HCT116 (cell line): ENCODE measurements around the gene MPV17L2. TPM values are rescaled to one million over a fixed set of nuclear protein-coding genes. Genes with fewer than 3 reads are reported as not detected.

Experiments
- ATAC-seq: fragments of 200-7000 bp; cut with Tn5 transposase; 2 replicates; pipeline ENCODE4 v1.9.1; 2020; ENCODE audit warnings: mild to moderate bottlenecking, moderate library complexity
- BruUV-seq: library from RNA; stranded (reverse); fragments of 400-500 nt; replicated peaks from 2 replicates; lab custom pipeline; 2021; lab: Mats Ljungman, UMichigan
- CTCF ChIA-PET: fragments of 300-600 bp; sonication (Branson Sonifier 250); formaldehyde crosslinking; loops from one replicate; lab custom pipeline; 2021; ENCODE audit warnings: antibody characterized with exemption; lab: Charles Lee
- POLR2A ChIA-PET: fragments of 300-600, 350-600 bp; sonication (Branson Sonifier 250); formaldehyde crosslinking; loops from one replicate; lab custom pipeline; 2021; ENCODE audit warnings: antibody characterized with exemption; lab: Charles Lee
- RAD21 ChIA-PET, 2 experiments: fragments of 300-600 bp; sonication (Branson Sonifier 250); formaldehyde crosslinking; loops; one replicate each; lab custom pipeline; 2023; ENCODE audit warnings: low total read pairs in 2 of 2; ENCODE audit not compliant: uncharacterized antibody in 2 of 2, unreplicated experiment in 2 of 2, low non-redundant PET in 1 of 2; lab: Charles Lee
- DNase-seq: peaks from one replicate; pipeline ENCODE4 v3.0.0-alpha.2; 2010; ENCODE audit warnings: low read depth, low spot score
- H2AFZ ChIP-seq: fragments of 200-600 bp; shearing (Covaris generic), sonication (generic); 2 replicates; pipeline ENCODE4 v1.6.1; 2017; ENCODE audit warnings: low read depth, mixed run types, mixed read lengths, antibody characterized with exemption, low read length; ENCODE audit not compliant: poor library complexity, severe bottlenecking
- H3K27ac ChIP-seq: 2 replicates; pipeline ENCODE4 v1.5.1; 2012; ENCODE audit warnings: low read depth, low read length
- H3K27me3 ChIP-seq: fragments of 200-600 bp; sonication (generic); 2 replicates; pipeline ENCODE4 v1.6.1; 2016; ENCODE audit warnings: mixed run types, low read length, mixed read lengths; ENCODE audit not compliant: insufficient read depth
- H3K36me3 ChIP-seq, 2 experiments: fragments of 200-500 bp in 1 of 2; fragments of 200-600 bp in 1 of 2; sonication (Bioruptor generic) in 1 of 2; sonication (generic) in 1 of 2; 2 replicates each; pipeline versions ENCODE4 v1.5.1 to v1.6.1; 2014 to 2016; ENCODE audit warnings: low read length in 2 of 2, inconsistent platforms in 1 of 2, mixed read lengths in 1 of 2, mixed run types in 1 of 2; ENCODE audit not compliant: insufficient read depth in 2 of 2, control insufficient read depth in 1 of 2
- H3K4me1 ChIP-seq, 2 experiments: fragments of 200-600 bp in 1 of 2; sonication (generic) in 1 of 2; 2 replicates each; pipeline versions ENCODE4 v1.5.1 to v1.6.1; 2012 to 2017; ENCODE audit warnings: low read length in 2 of 2, inconsistent platforms in 1 of 2, mild to moderate bottlenecking in 1 of 2, mixed read lengths in 1 of 2, mixed run types in 1 of 2, moderate library complexity in 1 of 2; ENCODE audit not compliant: insufficient read depth in 2 of 2, control insufficient read depth in 1 of 2
- H3K4me2 ChIP-seq: fragments of 200-600 bp; sonication (generic); 2 replicates; pipeline ENCODE4 v1.6.1; 2017; ENCODE audit warnings: mixed run types, low read length, mixed read lengths
- H3K4me3 ChIP-seq, 2 experiments: fragments of 200-600 bp in 1 of 2; sonication (generic) in 1 of 2; replicated peaks in 1 of 2; 2 replicates each; pipeline ENCODE4 v1.5.1; 2011 to 2016; ENCODE audit warnings: low read length in 2 of 2, control low read depth in 1 of 2, low read depth in 1 of 2, mild to moderate bottlenecking in 1 of 2, mixed read lengths in 1 of 2, mixed run types in 1 of 2
- H3K79me2 ChIP-seq: fragments of 200-600 bp; sonication (generic); 2 replicates; pipeline ENCODE4 v1.6.1; 2017; ENCODE audit warnings: mild to moderate bottlenecking, mixed run types, low read length, moderate library complexity, mixed read lengths; ENCODE audit not compliant: insufficient read depth
- H3K9ac ChIP-seq: fragments of 200-600 bp; sonication (generic); 2 replicates; pipeline ENCODE4 v1.6.1; 2016; ENCODE audit warnings: low read length, mixed read lengths
- H3K9me2 ChIP-seq: fragments of 200-600 bp; sonication (generic), shearing (Covaris generic); 2 replicates; pipeline ENCODE4 v1.6.1; 2017; ENCODE audit warnings: mixed run types, mild to moderate bottlenecking, moderate library complexity; ENCODE audit not compliant: insufficient read depth
- H3K9me3 ChIP-seq, 2 experiments: fragments of 200-500 bp in 1 of 2; fragments of 200-600 bp in 1 of 2; sonication (Bioruptor generic) in 1 of 2; sonication (generic) in 1 of 2; 2 replicates each; pipeline ENCODE4 v1.6.1; 2014 to 2017; ENCODE audit warnings: low read length in 2 of 2, mixed read lengths in 2 of 2, inconsistent platforms in 1 of 2, low read depth in 1 of 2, mild to moderate bottlenecking in 1 of 2, mixed run types in 1 of 2, moderate library complexity in 1 of 2; ENCODE audit not compliant: control insufficient read depth in 1 of 2, insufficient read depth in 1 of 2
- H4K20me1 ChIP-seq: fragments of 200-600 bp; sonication (generic), shearing (Covaris generic); 2 replicates; pipeline ENCODE4 v1.6.1; 2017; ENCODE audit warnings: mixed run types, mild to moderate bottlenecking, moderate library complexity; ENCODE audit not compliant: insufficient read depth
- ATF3 ChIP-seq: IDR thresholded peaks from 2 replicates; pipeline ENCODE4 v1.6.1; 2012
- CTCF ChIP-seq, 3 experiments: fragments of 200-600 bp in 1 of 3; sonication (generic) in 1 of 3; IDR thresholded peaks in 2 of 3; conservative IDR thresholded peaks in 1 of 3; 2 replicates each; pipeline ENCODE4 v1.5.1; 2012 to 2017; ENCODE audit warnings: low read depth in 2 of 3, low read length in 2 of 3, antibody characterized with exemption in 1 of 3, borderline replicate concordance in 1 of 3, control low read depth in 1 of 3, mild to moderate bottlenecking in 1 of 3, mixed read lengths in 1 of 3, mixed run types in 1 of 3, moderate library complexity in 1 of 3; ENCODE audit not compliant: insufficient read depth in 1 of 3
- EZH2 ChIP-seq: fragments of 200-600 bp; sonication (generic); IDR thresholded peaks from 2 replicates; pipeline ENCODE4 v1.6.1; 2017; ENCODE audit warnings: antibody characterized with exemption, mixed run types
- FOSL1 ChIP-seq: IDR thresholded peaks from 2 replicates; pipeline ENCODE4 v1.6.1; 2012; ENCODE audit warnings: low read depth
- JUND ChIP-seq: IDR thresholded peaks from 2 replicates; pipeline ENCODE4 v1.6.1; 2012
- SIN3A ChIP-seq: IDR thresholded peaks from 2 replicates; pipeline ENCODE4 v1.6.1; 2012; ENCODE audit warnings: low read depth
- SP1 ChIP-seq: IDR thresholded peaks from 2 replicates; pipeline ENCODE4 v1.6.1; 2012; ENCODE audit warnings: low read depth
- TCF7L2 ChIP-seq: IDR thresholded peaks from 2 replicates; pipeline ENCODE4 v1.7.0; 2011; ENCODE audit warnings: borderline replicate concordance, inconsistent platforms; ENCODE audit not compliant: insufficient read depth, insufficient read length; ENCODE audit errors: extremely low read depth
- ZFX ChIP-seq: fragments of 450-650 bp; IDR thresholded peaks from 2 replicates; pipeline ENCODE4 v1.6.1; 2017
- intact Hi-C: fragments of 100-400 bp; cut with micrococcal nuclease; formaldehyde crosslinking; loops from 2 replicates; pipeline ENCODE4 v1.10.0; 2022
- total RNA-seq: library from RNA; stranded (reverse); gene quantifications from one replicate; pipeline ENCODE4 v1.2.1, GENCODE V29; 2021; ENCODE audit not compliant: unreplicated experiment

The MPV17L2 gene
- total RNA-seq, 1 experiment from 2014 or later: 18.7 TPM

- ATAC-seq (peak; percentile 20), DNase-seq (no peak)
- TF ChIP-seq ZFX: no peak
- no peak for TF ChIP-seq SIN3A
- no peak for TF ChIP-seq ATF3
- no peak for TF ChIP-seq SP1
- Histone ChIP-seq H3K36me3 (peaks cover 10 to 13% of the 10 kb centered on the region in 2 experiments; a peak in 3 of 4 replicates), H3K9ac (peak overlapping the region; percentile 92), H3K79me2 (peaks cover 10% of the 10 kb centered on the region; the same call in 1 of the 2 replicates), H3K27ac (peak overlapping the region; percentile 73), H3K27me3 (no peaks in the 10 kb centered on the region), H3K9me3 (no peaks in the 10 kb centered on the region), H3K4me1 (peaks cover 14 to 26% of the 10 kb centered on the region in 2 experiments), H3K4me2 (peak overlapping the region; percentile 89), H3K9me2 (no peaks in the 10 kb centered on the region), H4K20me1 (no peaks in the 10 kb centered on the region; the same call in 1 of the 2 replicates), H3K4me3 (peak overlapping the region; percentile 90 to 93), H2AFZ (no peak overlapping the region)
- ChIA-PET POLR2A (interaction anchor here (0.6 to 1.0 kb wide), 3 partner anchors 9 to 98 kb away, joined by 3 to 7 read pairs (median 3); partner anchors contain the start of gene RAB3A), RAD21 (interaction anchor here in 1 of 2 experiments (0.6 kb wide), 1 partner anchor 56 kb away, joined by 3 read pairs; no protein-coding TSS in a partner anchor), CTCF (interaction anchor here (0.6 to 1.4 kb wide), 4 partner anchors 9 to 81 kb away, joined by 3 to 4 read pairs (median 4); partner anchors contain the start of genes IFI30 and RAB3A)
- intact Hi-C loops: no loop called here
- no TSS peak for BruUV-seq
These were observed 1.7 kb downstream of the MPV17L2 start for GRCh38 chr19:18194554-18195238.

- peaks cover 10% of the 10 kb centered on the region; the same call in 1 of the 2 replicates for H3K79me2 ChIP-seq
- DNase-seq (no peak), ATAC-seq (no peak)
- H3K27ac ChIP-seq: peak overlapping the region; percentile 1; the same call in 1 of the 2 replicates
- intact Hi-C loops: no loop called here
- no peaks in the 10 kb centered on the region for H3K27me3 ChIP-seq
- no TSS peak for BruUV-seq
- TF ChIP-seq JUND (no peak), SP1 (no peak), FOSL1 (no peak), CTCF (IDR thresholded peaks at IDR 0.05 in 2 of 3, conservative IDR thresholded peaks at IDR 0.05 in 1 of 3; ENCODE audit: borderline replicate concordance in 1 of 3, insufficient read depth in 1 of 3, low read depth in 2 of 3, low read length in 2 of 3) (no peak), EZH2 (no peak), TCF7L2 (no peak)
- H3K9ac ChIP-seq: no peak overlapping the region
- peaks cover 10 to 16% of the 10 kb centered on the region in 2 experiments; a peak in 3 of 4 replicates for H3K36me3 ChIP-seq
- ChIA-PET POLR2A (no interaction called here), RAD21 (no interaction called here), CTCF (no interaction called here)
- no peaks in the 10 kb centered on the region; the same call in 1 of the 2 replicates for H4K20me1 ChIP-seq
- H3K4me3 ChIP-seq: no peak overlapping the region
- no peak overlapping the region for H2AFZ ChIP-seq
- H3K4me1 ChIP-seq: peaks cover 9 to 25% of the 10 kb centered on the region in 2 experiments
- no peaks in the 10 kb centered on the region for H3K9me3 ChIP-seq
- no peaks in the 10 kb centered on the region for H3K9me2 ChIP-seq
- no peak overlapping the region for H3K4me2 ChIP-seq
These were observed 3.5 kb downstream of the MPV17L2 start for GRCh38 chr19:18196511-18196845.
